ENCODE results near the gene CACNA2D3.

CACNA2D3 gene

DNA sequence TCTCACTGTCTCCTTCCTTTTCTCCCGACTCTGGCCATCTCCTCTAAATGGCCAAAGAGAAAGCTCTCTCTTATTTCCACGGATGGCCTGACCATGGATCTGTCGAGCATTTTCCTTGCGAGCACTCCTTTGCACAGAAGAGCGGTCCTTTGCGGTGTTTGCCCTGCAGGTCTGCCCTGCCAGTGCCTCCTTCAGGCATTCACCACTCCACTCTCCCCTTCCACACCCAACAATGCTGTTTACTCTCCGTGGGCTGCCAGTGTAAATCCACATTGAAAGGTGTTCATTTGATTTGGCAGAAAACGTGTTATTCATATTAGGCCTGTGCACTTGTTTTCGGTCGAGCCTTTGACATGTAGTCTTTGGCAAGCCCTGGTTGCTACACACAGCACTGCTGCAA, 49.6 kb downstream of the CACNA2D3 start:
- no peak for DNase-seq

DNA sequence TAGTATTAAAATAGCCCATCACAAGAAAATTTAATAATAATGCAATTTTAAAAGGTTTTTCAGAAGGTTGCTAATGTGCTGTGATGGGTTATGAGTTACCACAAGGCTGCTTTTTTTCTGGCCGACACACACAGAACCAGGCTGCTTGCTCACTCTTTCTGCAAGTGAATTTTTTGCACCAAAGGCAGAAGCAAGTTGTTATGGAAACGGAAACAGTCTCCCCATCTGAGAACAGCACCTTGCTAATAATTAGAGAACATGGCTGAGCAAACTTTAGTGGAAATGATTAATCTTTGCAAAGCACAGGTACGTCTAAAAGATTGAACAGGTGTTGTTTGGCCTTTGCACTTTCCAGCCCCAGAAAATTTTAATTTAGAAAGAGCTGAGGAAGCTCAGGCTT, 51.0 kb downstream of the CACNA2D3 start:
- DNase-seq = no peak

DNA sequence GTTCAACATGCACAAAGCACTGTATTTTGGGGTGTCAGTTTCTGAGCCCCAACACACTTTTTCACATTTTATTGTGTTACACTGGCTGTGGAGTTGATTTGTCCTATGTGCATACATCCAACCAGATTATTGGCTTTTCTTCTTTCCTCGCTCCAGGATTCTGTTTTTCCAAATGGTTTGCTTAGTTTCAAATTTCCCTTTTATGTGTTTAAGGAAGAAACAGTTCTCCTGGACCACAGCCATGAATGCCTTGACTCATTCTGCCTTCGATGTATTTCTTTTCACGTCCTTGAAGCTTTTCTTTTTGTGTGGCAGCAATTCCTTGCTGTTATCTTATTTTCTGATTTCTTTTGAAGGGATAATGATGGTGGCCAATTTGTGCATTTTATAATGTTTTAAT, 53.8 kb downstream of the CACNA2D3 start:
- no peak for DNase-seq

DNA sequence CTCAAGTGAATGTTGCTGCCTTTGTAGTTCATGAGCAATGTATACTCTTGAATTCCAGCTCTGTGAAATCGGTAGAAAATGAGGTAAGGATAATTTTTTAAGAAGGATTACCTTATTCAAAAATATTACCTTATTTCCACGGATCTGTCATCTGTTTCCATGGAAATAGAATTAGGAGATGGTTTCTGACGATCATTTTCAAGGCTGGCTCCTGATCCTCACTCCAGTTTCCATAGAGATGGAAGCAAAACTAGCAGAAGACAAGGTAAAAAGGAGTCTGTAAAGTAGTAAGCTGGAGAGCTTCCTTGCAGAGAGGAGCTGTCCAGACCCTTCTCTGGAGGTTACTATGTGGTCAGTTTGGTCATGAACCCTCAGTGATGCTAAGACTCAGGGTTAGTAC, 55.5 kb downstream of the CACNA2D3 start:
- no peak for DNase-seq

DNA sequence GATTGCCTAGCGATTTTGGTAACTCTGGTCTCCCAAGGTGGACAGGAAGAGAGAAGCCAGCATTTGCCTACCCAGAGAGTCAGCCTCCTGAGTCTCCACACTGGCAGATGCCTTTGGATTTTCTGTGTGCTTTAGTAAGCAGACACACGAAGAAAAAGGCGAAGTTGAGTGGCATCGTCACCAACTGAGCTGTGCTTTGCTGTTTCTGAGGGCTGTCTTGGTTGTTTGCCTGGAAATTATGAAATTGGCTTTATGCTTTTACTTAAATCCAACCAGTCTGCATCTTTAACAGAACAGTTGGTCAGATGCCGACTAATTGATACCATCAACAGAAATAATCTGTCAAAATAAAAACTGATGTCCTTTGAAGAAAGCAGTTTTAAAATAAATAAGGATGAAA, 56.0 kb downstream of the CACNA2D3 start:
- no peak for DNase-seq

DNA sequence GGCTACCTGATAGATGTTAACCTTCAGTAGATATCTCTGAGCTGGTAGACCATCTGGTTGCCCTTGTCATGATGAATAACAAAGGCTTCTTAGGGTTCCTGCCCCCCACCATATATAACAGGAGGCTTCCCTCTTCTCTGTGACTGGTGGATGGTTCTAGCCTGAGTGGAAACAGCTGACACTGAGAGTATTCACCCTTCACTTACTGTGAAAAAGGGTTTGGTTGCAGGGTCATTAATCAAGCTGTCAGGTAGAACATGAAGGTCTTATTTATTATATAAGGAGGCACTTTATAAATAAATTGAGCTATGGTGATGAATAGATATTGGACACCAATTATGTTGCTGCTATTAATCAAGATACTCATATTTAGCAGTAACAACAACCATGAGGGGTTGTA, 58.6 kb downstream of the CACNA2D3 start:
- DNase-seq = no peak

DNA sequence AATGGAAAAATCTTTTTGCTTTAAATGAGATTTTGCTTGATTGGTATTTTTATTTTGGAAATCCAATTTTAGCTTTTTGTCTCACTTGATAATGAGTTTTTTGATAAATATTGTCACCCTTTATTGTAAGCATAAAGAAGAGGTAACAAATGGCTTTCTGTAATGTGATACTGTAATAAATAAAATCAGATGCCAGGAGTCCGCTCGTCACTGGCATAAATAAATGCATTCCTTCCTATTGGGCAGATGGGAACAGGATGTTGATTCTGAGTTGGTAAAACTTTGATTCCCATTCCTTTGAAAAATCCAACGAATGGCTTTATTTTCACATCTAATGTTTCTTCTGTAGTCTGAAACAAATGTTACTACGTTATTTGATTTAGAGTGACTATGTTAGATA, 59.9 kb downstream of the CACNA2D3 start:
- DNase-seq = no peak

DNA sequence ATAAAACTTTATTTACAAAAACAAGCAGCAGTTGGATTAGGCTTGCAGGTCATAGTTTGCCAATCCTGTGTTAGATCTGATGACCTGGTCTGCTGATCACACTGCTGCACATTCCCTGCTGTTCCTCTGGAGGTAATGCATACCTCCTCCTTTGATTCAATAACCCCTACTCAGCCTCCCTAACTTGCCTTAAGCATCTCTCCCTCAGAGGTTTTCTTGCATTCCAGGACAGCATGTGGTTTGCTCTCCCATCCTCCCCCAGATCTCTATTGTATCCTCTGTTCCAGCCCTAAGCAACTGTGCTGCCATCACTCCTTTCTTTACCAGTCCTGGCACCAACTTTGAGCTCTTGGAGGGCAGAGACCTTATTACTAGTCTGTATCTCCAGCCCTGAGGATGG, 63.4 kb downstream of the CACNA2D3 start:
- DNase-seq = no peak

DNA sequence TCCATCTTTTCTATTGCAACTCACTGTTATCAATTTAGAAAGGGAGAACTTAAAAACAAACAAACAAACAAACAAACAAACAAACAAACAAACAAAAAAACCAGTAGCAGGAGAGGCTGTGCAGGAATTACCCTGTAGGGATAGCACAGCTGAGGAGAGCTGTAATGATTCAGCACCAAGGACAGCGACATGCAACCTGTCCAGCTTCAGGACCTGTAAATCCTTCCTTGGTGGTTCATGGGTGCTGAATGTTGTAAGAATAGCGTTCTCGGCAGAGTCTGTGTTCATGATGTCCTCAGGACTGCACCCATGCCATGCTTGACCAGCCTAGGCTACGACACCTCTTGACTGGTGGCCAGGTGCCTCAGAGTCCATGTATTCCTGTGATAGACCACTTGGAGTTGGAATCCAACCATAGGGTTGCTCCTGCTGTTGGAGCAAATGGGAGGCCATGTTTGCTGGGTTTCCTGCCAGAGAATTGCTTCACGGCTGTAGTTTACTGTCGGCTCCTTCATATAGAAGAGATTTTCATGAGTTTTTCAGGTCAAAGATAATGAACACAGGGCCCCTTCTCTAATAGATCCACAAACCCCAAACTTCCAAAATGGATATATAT, 65.9 kb downstream of the CACNA2D3 start:
- peak; percentile 72 for DNase-seq

DNA sequence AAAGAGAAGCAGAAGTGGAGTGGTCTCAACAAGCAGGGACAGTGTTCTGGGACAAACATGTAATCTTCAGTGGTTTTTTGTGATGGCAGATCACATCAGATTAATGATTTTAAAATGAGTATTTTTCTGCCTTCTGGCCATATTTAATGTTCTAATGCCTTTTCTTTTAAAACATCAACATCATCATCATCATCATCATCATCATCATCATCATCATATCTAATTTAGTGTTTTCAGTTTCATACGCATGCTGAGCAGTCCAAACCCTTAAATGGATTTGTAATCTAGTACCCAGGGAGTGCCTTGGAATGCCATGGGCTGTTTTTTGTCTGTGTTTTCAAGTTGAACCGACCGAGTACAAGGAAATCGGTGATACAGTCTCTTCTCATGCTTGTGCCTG, 68.9 kb downstream of the CACNA2D3 start:
- no peak for DNase-seq

DNA sequence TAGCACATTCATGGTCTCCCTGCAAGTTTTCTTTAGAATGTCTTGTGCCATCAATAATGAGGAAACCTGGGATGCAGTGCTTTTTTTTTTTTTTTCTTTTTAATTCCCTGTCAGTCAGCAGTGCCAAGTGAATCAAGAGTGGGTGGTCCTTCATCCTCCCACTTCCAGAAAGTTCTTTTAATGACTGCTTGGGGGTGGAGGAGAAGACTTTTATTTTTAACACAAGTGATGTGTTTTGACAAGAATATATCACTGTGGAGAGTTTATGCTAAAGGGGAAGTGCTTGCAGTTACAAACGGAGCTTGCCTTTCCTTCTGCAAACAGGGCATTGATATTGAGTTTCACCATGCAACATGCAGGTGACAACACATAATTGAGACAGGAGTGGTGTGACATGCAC, 69.7 kb downstream of the CACNA2D3 start:
- no peak for DNase-seq

DNA sequence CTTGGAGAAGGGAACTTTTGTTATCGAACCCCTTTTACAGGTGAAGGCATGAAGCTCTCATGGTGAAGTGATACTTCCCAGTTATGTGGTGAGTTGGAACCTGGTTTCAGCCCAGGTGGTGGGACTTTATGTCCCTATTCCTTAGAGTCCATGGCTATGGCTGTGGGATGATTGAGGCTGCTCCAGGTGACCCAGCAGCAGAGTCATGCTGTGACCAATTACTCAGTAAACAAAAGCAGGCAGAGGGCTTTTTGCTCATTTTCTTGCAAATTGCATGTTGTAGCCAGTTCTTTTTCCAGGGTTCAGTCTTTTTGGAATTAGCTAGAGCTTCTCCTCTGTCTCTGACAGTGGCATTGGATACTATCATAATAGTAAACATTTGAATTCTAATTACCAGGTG, 70.7 kb downstream of the CACNA2D3 start:
- no peak for DNase-seq

DNA sequence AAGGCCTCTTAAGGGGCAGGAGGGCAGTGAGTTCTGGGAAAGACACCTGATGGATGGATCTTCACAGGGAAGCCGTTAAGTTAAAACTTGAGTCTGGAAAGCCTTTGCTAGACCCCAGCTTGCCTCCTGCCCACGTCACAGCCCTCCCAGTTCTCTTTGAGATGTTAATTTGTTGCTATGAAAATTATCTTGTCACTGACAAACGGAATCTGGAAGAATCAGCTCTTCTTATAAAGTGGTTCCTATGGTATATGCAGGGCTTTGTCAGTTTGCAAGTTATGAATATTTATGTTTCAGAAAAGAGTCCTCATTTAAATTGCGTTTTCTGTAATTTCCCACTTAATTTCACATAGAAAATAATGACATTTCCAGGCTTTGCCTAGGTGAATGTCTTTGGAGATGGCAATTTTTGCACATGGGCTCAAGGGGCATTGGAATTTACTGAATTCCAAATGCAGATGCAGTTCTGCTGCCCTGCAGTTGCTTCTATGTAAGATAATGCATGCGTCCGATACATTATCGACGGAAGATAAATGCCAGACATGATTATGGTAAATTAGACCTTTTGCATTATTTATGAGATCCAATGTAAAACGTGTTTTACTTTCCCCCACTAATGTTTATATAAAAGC, 74.1 kb downstream of the CACNA2D3 start:
- no peak for DNase-seq

DNA sequence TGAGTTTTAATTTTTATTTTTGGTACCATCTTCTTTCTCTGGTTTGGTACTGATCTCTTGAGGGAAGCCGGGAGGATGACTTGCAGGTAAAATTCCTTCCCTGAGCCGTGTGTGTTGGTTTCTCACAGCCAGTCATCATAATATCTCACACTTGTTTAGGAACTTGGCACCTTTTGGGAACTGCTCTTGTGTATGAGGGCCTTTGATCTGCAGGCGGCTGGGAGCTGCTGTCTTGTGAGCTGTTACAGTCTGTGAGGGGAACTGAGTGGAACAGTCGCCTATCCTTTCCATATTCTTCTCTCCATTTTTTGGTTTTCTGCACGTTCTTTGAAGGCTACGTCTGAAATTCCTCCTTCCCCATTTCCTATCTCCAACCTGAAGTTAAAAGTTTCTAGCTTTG, 75.2 kb downstream of the CACNA2D3 start:
- DNase-seq = no peak

DNA sequence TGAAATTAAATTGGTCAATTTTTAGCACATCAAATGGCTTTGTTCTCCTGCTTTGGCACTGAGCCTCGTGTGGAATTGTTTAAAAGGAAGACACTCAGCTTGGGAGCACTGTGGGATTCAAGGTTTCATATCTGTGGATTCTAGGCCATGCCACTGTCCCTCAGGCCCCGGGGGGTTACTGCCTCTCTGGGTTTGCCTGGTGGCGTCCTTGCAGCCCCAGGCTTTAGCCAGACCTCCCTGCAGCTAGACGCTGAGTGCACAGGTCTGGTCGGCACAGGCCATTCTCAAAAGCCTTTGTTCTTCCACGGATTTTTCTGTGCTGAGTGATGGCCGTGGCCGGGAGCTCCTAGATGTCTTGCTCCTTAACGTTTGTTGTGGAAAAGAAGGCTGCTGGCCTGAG, 76.2 kb downstream of the CACNA2D3 start:
- no peak for DNase-seq

DNA sequence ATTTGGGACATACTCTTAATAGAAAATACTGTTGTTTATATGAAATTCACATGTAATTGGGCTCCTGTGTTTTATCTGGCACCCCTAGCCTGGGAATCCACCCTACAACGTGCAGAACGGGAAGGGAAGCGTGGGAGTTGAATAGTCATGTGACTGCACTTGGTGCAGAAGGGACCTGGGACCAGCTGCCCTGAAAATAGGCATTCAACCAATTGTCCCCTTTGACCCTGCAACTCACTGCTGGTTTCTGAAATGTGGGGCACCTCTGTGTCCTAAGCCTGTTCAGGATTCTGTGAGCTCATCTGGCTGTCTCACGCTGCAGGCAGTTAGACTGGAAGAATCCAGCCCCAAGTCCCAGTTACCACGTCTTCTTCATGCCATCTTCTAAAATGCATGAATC, 79.7 kb downstream of the CACNA2D3 start:
- DNase-seq = no peak

DNA sequence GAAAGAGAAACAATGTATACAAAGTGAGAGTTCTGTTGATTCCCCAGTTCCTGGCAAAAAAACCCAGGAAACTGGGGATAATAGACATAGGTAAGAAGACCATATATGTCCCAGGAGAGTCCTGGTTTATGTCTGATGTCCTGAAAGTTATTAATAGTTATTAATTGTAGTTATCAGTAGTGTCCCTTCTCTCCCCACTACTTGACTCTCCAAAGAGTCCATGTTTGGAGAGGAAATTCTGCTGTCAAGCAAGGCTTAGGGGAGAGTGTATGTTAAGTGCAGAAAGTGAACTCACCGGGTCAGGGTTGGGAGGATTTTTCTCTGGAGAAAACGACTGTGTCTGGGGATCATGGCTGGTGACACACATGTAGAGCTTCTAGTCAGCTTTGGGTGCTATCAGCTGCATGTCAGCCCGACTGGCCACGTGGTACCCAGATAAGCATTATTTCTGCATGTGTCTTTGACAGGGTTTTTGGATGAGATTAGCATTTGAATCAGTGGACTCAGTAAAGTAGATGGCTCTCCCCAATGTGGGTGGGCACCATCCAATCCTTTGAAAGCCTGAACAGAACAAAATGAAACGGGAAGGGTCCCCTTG, 80.4 kb downstream of the CACNA2D3 start:
- DNase-seq = no peak

DNA sequence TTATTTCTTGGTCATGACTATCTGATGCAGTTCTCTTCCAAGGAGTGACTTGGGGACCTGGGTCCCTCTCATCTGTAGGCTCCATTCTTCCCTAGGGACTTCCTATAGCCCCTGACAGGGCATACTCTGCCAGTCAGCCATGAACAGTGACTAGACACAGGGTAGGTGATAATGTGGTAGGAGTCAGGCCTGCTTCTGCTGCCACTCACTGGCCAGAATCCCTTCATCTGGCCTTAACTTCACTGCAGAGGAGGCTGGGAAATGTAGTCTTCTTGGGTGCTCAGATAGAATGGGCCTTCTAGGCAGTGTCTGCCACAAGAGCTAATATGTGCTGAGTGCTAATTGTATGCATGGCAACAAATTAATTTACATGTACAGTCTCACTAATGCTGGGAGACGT, 84.5 kb downstream of the CACNA2D3 start:
- DNase-seq = no peak

DNA sequence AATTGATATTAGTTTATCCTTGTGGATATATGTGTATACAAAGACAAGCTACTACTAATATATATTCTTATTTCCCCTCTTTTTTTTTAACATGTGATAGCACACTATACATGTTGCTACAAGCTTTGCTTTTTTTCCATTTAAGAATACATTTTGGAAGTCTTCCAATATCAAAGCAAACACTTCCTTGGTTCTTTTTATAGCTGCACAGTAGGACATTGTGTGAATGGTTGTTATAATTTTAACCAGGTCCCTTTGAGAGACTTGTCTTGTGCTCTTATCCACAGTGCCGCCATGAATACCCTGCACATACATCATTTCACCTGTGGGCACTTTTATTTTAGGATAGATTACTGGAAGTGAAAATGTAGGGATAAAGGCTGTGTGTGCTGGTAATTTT, 88.7 kb downstream of the CACNA2D3 start:
- DNase-seq = no peak

DNA sequence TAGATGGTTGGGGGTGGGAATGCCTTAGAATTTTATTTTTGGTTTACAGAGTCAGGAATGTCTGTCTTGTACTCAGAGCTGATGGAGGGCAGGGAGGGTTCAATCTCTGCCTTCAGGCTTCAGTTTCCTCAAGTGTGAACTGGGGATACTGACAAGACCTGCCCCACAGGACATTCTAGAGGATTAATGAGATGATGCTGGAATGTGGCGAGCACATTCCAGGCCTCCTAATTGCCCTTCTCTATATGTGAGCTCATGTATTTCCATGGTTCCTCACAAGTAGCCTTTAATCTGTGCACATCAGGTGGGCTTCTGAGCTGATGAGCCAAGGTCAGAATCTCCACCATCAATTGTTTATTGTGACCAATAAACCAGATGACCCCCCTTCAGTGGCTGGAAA, 90.4 kb downstream of the CACNA2D3 start:
- no peak for DNase-seq

DNA sequence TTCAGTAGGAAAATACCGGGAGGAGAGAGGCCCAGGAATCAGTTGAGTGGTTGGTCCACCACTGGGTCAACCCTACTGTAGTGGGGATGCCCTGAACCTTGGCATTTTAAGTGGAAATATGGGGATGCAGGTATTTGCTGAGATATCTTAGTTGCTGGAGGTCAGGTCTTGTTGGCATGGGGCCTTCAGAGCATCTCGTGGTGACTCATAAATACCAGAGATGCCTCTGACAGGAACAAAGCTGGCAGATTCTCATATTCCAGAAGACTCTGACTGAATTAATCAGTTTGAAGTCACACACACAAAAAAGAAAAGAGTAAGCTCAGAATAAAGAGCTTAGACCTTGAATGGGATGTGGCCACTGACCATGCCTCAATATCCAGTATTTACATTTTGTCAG, 91.6 kb downstream of the CACNA2D3 start:
- DNase-seq = no peak

DNA sequence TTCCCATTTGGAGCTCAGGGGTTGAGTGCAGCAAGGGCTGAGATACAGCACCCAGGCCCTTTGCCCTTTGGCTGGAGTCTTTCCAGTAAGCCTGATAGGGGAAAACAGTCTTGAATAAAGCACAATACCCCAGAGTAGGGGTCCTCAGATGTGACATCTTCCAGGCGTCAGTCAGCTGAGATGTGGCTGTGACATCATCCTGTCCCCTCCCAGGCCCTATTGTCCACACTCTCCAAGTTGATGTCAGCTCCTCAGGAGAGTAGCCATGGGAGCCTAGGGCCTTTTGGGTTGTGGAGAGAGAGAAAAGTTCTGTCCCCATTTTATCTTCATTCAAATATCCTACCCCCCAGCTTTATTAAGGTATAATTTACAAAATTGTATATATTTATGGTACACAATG, 92.5 kb downstream of the CACNA2D3 start:
- no peak for DNase-seq

DNA sequence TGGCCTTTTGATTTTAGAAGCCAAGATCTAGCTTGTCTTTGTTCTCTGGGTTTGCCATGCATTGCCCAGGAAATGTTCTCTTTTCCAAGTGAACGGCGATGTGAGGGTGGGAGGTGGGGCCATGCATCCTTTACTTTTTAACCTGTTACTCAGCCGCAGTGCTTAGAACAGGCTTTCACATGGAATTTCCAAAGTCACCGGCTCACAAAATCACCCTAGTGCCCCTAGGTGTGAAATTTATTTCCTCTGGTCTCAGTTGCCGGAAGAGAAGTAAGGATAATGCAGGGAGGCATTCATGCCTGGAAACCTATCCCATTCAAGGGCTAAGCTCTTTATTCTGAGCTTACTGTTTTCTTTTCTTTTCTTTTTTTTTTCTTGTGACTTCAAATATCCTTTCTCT, 93.2 kb downstream of the CACNA2D3 start:
- DNase-seq = no peak

DNA sequence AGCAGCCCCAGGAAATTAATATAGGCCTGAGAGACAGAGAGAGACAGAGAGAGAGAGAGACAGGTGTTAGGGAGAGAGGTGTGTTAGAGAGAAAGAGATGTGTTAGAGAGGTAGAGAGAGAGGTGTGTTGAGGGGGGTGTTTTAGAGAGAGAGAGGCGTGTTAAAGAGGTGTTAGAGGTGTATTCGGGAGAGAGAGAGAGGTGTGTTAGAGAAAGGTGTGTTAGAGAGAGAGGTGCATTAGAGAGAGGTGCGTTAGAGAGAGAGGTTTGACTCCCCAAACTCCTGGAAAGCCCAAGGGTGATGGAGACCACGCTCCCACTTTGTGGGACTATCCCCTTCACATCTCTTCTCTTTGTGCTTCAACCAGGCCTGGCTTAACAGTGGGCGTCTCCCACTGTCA, 95.5 kb downstream of the CACNA2D3 start:
- no peak for DNase-seq

DNA sequence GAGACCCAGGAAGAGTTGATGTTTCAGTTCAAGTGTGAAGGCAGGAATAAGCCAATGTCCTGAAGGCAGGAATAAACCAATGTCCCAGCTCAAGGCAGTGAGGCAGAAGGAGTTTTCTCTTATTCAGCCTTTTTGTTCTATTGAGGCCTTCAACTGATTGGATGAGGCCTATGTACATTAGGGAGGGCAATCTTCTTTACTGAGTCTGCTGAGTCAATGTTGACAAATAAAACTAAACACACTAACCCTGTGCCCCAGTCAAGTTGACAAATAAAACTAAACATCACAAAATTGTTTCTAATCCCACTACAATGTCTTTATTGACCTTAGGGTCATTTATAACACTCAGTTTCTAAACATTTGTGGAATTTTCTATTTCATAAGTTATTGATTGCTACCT, 100.0 kb downstream of the CACNA2D3 start:
- DNase-seq = no peak

Data from right forelimb (tissue), 1 donor.